ENCODE results near the gene STEAP3. TPM values are rescaled to one million over a fixed set of nuclear protein-coding genes. Genes with fewer than 3 reads are reported as not detected.

STEAP3 gene
- total RNA-seq, 1 donor, result 1.5 TPM

DNA sequence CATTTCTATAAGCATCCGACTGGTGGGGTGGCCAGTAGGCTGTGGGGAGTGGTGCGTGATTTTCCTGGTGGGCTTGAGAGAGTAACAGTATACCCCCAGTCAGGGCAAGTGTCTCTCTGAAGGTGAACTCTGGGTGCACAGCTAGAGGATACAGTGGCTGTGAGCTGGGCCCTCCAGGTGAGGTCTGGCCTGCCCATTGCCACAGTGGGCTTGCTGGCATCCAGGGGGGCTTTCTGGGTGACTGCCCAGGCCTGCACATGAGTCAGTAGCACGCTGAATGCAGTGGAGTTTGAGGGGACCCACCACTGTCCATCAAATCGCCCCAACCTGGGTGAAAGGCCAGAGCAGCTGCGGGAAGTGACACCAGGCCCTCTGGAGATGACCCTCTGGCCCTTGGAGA is 4.5 kb downstream of the STEAP3 start:
- peaks cover 14% of the 10 kb centered on the region for H3K4me1 ChIP-seq (ENCODE audit: insufficient read depth, low read length)
- peaks cover 3% of the 10 kb centered on the region for H3K27me3 ChIP-seq (ENCODE audit: insufficient read depth, low read length)
- no peaks in the 10 kb centered on the region for H3K9me3 ChIP-seq (ENCODE audit: low read depth, low read length)
- no peak overlapping the region for H3K4me3 ChIP-seq (ENCODE audit: low read length)

DNA sequence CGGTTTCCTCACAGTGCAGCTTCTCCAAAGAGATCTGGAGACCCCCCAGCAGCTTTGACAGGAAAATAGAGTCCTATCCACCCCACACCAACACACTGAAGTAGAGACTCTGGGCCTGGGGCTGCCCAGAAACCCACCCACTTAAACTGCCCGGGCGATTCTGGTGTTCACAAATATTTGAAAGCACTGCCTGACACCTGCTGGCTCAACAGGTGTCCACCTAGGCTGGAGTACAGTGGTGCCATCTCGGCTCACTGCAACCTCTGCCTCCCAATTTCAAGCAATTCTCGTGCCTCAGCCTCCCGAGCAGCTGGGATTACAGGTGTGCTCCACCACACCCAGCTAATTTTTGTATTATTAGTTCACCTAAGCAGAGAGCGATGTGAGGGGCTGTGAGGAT is 5.3 kb downstream of the STEAP3 start:
- Histone ChIP-seq H3K4me1 (ENCODE audit: insufficient read depth, low read length) (peaks cover 13% of the 10 kb centered on the region), H3K4me3 (ENCODE audit: low read length) (no peak overlapping the region), H3K27me3 (ENCODE audit: insufficient read depth, low read length) (peaks cover 3% of the 10 kb centered on the region), H3K9me3 (ENCODE audit: low read depth, low read length) (no peaks in the 10 kb centered on the region)

DNA sequence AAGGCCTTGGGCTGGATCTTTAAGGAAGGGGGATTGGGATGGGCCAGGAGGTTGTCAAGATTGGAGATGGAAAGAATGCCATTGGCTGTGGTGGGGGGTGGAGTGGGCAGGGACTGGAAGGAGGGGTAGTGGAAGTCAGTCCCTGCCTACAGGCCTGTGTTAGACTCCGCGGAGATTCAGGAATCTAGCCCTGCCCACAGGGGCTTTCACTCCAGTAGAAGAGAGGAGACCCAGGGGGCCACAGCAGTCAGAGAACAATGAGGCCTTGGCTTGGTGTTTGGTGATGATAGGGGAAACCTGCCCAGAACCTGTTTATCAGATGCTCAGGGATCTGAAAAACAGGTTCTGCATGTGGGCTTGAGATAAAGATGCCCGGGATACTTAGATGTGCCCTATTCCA is 6.1 kb downstream of the STEAP3 start:
- H3K4me1 ChIP-seq (ENCODE audit: insufficient read depth, low read length), result peaks cover 6% of the 10 kb centered on the region
- no peak overlapping the region for H3K4me3 ChIP-seq (ENCODE audit: low read length)
- no peaks in the 10 kb centered on the region for H3K9me3 ChIP-seq (ENCODE audit: low read depth, low read length)
- H3K27me3 ChIP-seq (ENCODE audit: insufficient read depth, low read length), result no peaks in the 10 kb centered on the region

DNA sequence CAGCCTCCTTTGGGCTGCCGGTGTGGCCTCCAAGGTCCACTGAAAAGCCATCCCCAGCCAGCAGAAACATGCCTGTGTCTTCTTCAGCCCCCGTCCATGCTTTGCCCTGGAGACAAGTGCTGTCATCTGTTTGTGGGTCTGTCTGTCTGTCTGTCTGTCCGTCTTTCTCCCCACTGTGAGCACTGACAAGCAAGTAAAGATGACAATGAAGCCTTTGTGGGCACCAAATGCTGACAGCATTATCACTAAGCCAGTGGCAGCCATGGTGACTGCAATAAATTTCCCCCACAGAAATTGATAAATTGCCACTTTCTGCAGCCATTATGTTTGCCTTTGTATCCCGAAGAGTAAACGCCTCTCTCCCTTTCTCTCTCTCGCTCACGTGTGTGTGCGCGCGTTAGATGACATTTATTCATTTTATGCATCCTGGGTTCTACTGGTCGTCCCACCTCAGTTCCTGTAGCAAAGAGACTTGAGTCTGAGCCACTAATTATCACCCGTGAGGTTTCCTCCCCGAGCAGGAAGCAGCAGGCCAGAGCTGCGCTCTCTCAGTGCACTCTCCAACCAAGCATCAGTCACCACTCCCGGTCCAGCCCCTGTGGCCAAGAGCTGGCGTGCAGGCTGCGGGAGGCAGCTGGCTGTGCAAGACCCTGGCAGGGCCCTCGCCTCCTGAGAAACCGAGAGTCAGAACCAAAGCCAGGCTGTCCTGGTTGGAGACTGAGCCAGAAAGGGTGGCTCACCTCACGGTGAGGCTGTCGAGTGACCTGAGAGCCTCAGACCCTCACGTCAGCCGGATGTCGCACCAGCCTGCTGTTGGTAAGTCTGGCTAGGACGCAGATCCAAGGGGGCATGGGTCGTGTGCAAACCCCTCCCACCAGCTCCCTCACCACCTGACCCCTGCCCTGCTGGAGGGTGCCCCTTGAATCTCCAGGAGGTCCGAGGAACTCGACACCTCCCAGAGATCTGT is 6.9 kb downstream of the STEAP3 start:
- Histone ChIP-seq H3K4me3 (ENCODE audit: low read length) (no peak overlapping the region), H3K9me3 (ENCODE audit: low read depth, low read length) (no peaks in the 10 kb centered on the region), H3K27me3 (ENCODE audit: insufficient read depth, low read length) (no peaks in the 10 kb centered on the region), H3K4me1 (ENCODE audit: insufficient read depth, low read length) (no peaks in the 10 kb centered on the region)

DNA sequence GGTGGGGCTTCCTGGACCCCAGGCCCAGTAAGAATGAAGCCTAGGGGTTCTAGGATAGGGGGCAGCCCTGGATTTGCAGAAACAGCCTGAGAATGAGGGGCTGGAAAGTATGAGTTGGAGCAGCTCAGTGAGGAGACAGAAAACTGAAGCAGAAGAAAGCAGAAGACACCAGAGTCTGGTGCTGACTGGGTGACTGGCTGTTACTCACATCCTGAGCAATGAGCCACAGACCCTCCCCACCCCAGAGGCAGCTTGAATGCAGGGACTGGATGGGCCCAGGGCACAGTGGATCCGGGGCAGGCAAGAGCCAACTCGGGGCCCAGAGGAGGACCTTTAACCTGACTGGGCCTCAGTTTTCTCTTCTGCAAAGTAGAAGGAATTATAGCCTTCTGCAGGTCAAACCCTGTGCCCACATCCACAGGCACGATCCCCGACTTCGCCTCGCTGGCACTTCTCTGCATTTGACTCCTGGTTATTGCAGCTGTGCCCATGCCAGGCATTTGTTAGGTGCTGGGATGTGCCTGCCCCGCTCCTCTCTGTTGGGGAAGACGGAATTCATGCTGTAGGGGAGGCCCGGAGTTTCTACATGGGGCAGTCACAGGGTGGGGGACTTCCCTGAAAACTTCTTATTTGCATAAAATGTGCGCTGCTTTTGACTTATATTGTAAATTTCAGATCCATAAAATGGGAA is 8.5 kb downstream of the STEAP3 start:
- Histone ChIP-seq H3K27me3 (ENCODE audit: insufficient read depth, low read length) (no peaks in the 10 kb centered on the region), H3K9me3 (ENCODE audit: low read depth, low read length) (no peaks in the 10 kb centered on the region), H3K4me3 (ENCODE audit: low read length) (no peak overlapping the region), H3K4me1 (ENCODE audit: insufficient read depth, low read length) (no peaks in the 10 kb centered on the region)

DNA sequence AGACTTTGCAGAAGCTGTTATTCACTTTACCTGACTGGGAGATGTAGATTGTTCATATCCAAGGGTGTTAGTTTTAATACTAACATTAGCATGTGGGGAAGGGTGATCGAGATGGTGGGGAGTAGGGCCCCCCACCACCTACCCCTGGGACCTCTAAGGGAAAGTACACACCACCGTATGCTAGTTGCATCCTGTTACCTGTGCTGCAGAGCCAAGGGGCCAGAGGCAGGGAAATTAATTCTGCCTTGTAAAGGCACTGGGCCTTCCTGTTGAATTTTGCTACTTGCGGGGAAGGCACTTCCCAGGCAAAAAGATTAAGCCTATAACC is 9.0 kb downstream of the STEAP3 start:
- Histone ChIP-seq H3K27me3 (ENCODE audit: insufficient read depth, low read length) (no peaks in the 10 kb centered on the region), H3K4me1 (ENCODE audit: insufficient read depth, low read length) (no peaks in the 10 kb centered on the region), H3K4me3 (ENCODE audit: low read length) (no peak overlapping the region), H3K9me3 (ENCODE audit: low read depth, low read length) (no peaks in the 10 kb centered on the region)

DNA sequence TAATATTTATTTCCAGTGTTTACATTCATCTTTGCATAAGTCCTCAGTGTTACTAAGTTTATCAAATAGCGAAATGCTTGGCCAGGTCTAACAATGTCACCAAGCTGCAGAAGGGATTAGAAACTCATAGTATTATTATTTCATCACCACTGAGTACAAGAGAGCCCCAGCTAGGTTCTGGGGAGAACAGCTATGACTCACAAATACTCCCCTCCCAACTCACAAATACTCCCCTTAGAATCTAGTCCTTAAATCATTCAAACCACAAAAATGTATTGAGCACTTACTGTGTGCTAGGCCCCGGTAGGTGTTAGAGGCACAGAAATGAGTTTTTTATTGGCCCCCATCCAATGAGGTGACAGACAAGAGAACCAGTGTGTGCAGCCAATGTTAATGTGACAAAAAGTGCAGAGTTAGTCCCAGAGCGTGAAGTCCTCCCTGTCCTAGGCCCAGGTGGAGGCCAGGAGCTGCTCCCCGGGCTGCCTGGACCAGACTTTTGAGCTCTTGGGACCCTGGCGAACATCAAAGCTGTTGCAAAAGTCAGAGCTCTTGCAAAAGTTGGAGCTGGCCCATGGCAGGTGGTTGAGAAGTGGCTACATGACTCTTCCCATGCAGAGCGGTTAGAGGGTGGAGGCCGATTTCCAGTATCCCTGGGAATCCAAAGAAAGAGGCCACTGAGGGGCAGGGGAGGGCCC is 9.8 kb downstream of the STEAP3 start:
- no peak overlapping the region for H3K4me3 ChIP-seq (ENCODE audit: low read length)
- no peaks in the 10 kb centered on the region for H3K4me1 ChIP-seq (ENCODE audit: insufficient read depth, low read length)
- no peaks in the 10 kb centered on the region for H3K9me3 ChIP-seq (ENCODE audit: low read depth, low read length)
- H3K27me3 ChIP-seq (ENCODE audit: insufficient read depth, low read length), result no peaks in the 10 kb centered on the region

DNA sequence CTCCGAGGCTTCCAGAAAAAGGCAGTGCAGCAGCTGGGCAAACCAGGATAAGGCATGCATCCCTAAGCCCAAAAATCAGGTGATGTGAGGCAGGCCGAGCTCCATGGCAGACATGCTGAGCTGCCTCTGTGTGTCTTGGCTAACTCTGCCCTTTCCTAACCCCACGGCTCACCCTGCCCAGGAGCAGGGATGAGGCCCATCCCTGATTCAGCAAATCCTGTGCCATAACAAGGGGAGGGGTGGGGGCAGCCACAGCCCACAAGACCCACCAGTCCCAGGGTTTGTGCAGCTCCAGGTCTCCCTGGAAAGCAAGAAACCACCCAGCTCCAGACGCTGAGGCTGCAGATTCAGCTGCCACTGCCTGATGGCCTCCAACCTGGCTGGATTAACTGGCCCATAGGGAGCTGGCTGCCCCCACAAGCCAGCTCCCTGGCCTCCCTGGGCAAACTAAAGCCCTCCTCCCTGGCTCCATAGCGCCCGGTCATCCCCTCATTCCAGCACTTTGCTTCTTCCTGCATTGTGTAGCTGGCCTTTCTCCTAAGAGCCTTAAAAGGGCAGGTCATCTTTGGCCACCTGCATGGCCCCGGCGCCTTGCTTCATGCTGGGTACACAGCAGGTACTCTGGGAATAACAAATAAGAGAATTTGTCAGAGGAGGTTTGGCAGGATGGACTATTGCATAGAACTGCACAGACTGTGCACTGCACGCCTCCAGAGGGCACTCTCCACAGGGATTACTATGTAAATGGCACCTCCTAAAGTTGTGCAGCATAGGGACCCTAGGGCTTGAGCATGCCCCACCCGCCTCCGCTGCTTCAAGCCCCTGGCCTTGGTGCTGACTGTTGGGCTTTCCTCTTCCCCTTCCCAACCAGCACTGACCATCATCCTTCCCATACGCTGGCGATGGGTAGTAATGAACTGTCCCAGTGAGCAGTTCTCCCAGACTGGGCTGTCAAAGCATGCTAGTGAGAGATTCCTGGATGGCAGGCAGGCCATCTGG is 10.7 kb downstream of the STEAP3 start:
- H3K27me3 ChIP-seq (ENCODE audit: insufficient read depth, low read length), result no peaks in the 10 kb centered on the region
- H3K4me1 ChIP-seq (ENCODE audit: insufficient read depth, low read length), result no peaks in the 10 kb centered on the region
- H3K4me3 ChIP-seq (ENCODE audit: low read length), result no peak overlapping the region
- no peaks in the 10 kb centered on the region for H3K9me3 ChIP-seq (ENCODE audit: low read depth, low read length)

DNA sequence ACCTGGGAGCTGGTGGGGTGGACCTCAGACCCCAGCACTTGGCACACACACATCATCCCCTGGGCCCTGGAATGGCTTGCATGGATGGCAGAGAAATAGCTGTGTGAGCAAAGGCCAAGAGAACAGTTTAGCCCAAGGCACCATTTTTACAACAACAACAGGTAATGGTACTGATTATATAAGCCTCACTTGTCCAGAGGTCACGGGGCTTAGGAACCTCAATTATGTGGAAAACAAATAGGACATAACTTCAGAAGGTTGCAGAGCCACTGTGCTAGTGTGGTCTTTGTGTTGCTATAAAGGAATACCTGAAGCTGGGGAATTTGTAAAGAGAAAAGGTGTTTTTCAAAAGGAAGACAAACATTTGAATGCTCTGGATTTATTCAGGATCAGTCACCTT is 13.2 kb downstream of the STEAP3 start:
- H3K9me3 ChIP-seq (ENCODE audit: low read depth, low read length), result no peaks in the 10 kb centered on the region
- H3K4me3 ChIP-seq (ENCODE audit: low read length), result no peak overlapping the region
- no peaks in the 10 kb centered on the region for H3K27me3 ChIP-seq (ENCODE audit: insufficient read depth, low read length)
- no peaks in the 10 kb centered on the region for H3K4me1 ChIP-seq (ENCODE audit: insufficient read depth, low read length)

DNA sequence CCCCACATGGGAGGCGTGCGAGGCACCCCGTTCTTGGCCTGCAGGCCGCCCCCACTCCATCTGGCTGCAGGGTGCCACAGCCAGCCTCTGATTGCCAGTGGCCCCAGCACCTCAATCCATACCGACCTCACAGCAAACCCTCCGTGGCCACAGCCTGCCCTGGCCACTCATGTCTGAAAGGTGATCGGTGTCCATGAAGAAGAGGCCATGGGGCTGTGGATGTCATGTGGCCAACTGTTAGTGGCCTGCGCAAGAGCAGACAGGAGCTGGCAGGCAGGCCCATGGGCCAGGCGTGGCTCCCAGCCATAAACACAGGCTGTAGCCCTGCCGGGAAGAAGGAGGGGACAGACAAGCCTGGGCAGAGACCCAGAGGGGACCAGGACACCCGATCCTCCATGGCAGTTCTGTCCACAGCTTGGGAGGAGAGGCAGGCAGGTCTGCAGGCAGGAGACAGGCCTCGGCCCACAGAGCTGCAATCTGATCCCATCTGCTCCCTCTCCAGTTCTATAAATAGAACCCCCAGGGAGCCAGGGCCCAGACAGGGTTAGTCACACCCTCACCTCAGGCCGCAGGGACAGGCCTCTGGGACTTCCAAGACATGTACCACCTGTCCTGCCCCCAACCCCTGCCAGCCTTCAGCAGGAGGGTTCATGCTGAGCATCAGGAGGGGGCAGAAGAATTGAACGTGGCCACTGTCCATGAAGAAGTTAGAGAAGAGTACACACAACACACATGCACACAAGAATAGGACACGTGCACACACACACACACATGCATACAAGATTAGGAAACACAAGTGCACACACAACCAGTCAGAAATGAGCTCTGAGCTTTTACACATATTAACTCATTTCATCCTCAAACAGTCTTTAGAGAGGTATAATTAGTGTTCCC is 16.9 kb downstream of the STEAP3 start:
- H3K4me3 ChIP-seq (ENCODE audit: low read length), result no peak overlapping the region
- no peaks in the 10 kb centered on the region for H3K4me1 ChIP-seq (ENCODE audit: insufficient read depth, low read length)
- no peaks in the 10 kb centered on the region for H3K27me3 ChIP-seq (ENCODE audit: insufficient read depth, low read length)
- H3K9me3 ChIP-seq (ENCODE audit: low read depth, low read length), result no peaks in the 10 kb centered on the region

DNA sequence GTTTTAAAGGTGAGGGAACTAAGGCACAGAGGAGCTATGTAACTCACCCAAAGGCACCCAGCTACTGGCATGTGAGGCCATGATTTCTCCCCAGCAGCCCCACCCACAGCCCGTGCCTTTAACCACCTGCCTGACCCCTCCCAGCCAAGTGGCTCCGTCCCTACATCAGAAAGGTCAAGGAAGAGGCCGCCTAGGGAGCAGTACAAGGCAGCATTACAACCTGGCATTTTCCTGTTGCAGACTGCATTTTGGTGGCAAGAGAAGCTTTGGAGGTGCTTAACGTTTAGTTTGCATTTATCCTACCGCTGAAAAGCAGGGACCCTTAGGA is 17.5 kb downstream of the STEAP3 start:
- no peak overlapping the region for H3K4me3 ChIP-seq (ENCODE audit: low read length)
- no peaks in the 10 kb centered on the region for H3K27me3 ChIP-seq (ENCODE audit: insufficient read depth, low read length)
- no peaks in the 10 kb centered on the region for H3K4me1 ChIP-seq (ENCODE audit: insufficient read depth, low read length)
- H3K9me3 ChIP-seq (ENCODE audit: low read depth, low read length), result no peaks in the 10 kb centered on the region

DNA sequence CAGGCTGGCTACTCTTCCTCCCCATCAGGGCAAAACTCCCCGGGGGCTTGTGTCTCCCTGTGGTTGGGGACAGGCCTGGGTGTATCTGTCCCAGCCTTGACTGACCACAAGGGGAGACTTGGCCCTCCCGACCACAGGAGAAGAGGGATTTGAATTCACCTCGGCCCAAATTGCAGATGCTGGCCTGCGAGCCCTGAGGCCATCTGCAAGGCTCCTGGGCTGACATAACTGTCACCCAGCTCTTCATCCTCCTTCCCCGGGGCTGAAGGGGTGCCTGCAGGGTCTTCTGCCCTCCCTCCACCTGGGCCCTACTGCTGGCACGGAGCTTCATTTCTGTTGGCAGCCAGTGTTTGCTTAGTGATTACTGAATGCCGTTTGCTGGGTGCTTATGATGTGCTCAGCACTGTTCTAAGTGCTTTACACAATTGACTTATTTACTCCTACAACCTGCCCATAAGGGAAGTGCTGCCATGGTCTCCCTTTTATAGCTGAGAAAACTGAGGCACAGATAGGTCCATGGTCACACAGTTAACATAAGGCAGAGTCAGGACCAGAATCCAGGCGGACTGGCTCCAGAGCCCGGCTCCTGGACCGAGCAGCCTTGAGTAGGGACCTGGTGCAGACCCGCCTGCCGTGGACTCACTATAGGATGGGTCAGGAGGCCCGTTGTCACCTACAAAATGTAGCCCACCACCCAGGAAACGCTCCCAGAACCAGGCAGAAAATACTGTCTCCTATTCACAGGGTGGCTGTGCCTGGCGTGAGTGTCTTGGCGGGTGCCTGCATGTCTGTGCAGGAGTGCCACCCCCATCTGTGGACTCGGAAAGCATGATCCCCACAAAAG is 18.9 kb downstream of the STEAP3 start:
- Histone ChIP-seq H3K9me3 (ENCODE audit: low read depth, low read length) (no peaks in the 10 kb centered on the region), H3K4me1 (ENCODE audit: insufficient read depth, low read length) (no peaks in the 10 kb centered on the region), H3K4me3 (ENCODE audit: low read length) (no peak overlapping the region), H3K27me3 (ENCODE audit: insufficient read depth, low read length) (no peaks in the 10 kb centered on the region)

DNA sequence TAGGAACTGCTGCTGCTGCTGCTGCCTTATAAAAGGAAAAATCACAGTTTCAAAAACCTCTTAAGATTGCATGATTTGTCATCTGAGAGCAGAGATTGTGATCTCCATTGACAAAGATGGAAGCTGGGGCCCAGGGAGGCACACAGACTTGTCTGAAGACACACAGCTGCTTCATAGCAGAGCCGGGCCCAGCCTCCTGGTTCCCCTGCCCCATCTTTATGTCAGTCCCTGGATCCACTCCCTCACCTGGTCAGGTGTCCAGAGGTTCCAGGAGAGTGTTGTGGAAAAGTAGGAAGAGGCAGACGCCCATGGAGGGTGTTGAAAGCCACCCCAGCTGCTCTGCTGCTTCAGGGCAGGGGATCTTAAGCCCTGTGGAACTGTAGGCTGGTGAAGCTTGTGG is 20.0 kb downstream of the STEAP3 start:
- no peaks in the 10 kb centered on the region for H3K27me3 ChIP-seq (ENCODE audit: insufficient read depth, low read length)
- no peaks in the 10 kb centered on the region for H3K4me1 ChIP-seq (ENCODE audit: insufficient read depth, low read length)
- H3K9me3 ChIP-seq (ENCODE audit: low read depth, low read length), result no peaks in the 10 kb centered on the region
- H3K4me3 ChIP-seq (ENCODE audit: low read length), result no peak overlapping the region

Measured in mononuclear cell (primary cell).